Peyer's patch (tissue), 4 donors: ENCODE measurements around the gene PGAM2.

ENCODE experiments used
- CTCF ChIP-seq, 6 experiments: fragments of 450-650 bp in 4 of 6; fragments of 200-600 bp in 2 of 6; sonication (generic) in 1 of 6; IDR thresholded peaks; one replicate each; pipeline ENCODE4 v1.5.1; 2017 to 2019; ENCODE audit warnings: antibody characterized with exemption in 6 of 6, mild to moderate bottlenecking in 3 of 6, moderate library complexity in 1 of 6
- POLR2A ChIP-seq, 2 donors: fragments of 450-650 bp; IDR thresholded peaks; one replicate each; pipeline ENCODE4 v1.5.1; 2017; ENCODE audit warnings: antibody characterized with exemption in 2 of 2, mild to moderate bottlenecking in 2 of 2, moderate library complexity in 2 of 2

- TF ChIP-seq POLR2A (IDR thresholded peaks at IDR 0.05) (no peak), CTCF (IDR thresholded peaks at IDR 0.05) (no peak)
These were observed 41.1 kb upstream of the PGAM2 start for GRCh38 chr7:44106311-44107065.
